Stimulated activated CD8-positive, alpha-beta memory T cell treated with anti-CD3 and anti-CD28 coated beads, Interleukin-2, amount 100 ng/mL, for 1 hour (primary cell): ENCODE measurements around the gene TNS1.

ENCODE experiments used
- DNase-seq, 2 donors: peaks; one replicate each; pipeline ENCODE4 v3.0.0-alpha.2; 2020; ENCODE audit warnings: low read depth in 2 of 2

TNS1 gene

GRCh38 chr2:217943446-217944321 is 59.1 kb downstream of the TNS1 start:
- DNase-seq: no peak

- no peak for DNase-seq
These were observed 60.0 kb downstream of the TNS1 start for GRCh38 chr2:217942731-217943335.

GRCh38 chr2:217941886-217942728 is 60.7 kb downstream of the TNS1 start:
- no peak for DNase-seq

GRCh38 chr2:217941339-217941738 is 61.5 kb downstream of the TNS1 start:
- no peak for DNase-seq

- no peak for DNase-seq
These were observed 62.3 kb downstream of the TNS1 start for GRCh38 chr2:217940261-217941220.

- no peak for DNase-seq
These were observed 63.1 kb downstream of the TNS1 start for GRCh38 chr2:217939629-217940245.

GRCh38 chr2:217939220-217939619 is 63.6 kb downstream of the TNS1 start:
- no peak for DNase-seq

GRCh38 chr2:217938036-217938435 is 64.8 kb downstream of the TNS1 start:
- no peak for DNase-seq

- no peak for DNase-seq
These were observed 65.3 kb downstream of the TNS1 start for GRCh38 chr2:217937446-217937845.

GRCh38 chr2:217936952-217937351 is 65.8 kb downstream of the TNS1 start:
- DNase-seq: no peak

- DNase-seq: no peak
These were observed 66.7 kb downstream of the TNS1 start for GRCh38 chr2:217935901-217936684.

GRCh38 chr2:217935235-217935879 is 67.4 kb downstream of the TNS1 start:
- DNase-seq: no peak

- DNase-seq: no peak
These were observed 68.3 kb downstream of the TNS1 start for GRCh38 chr2:217934321-217935131.

GRCh38 chr2:217933617-217933993 is 69.2 kb downstream of the TNS1 start:
- DNase-seq: no peak

GRCh38 chr2:217932803-217933616 is 69.8 kb downstream of the TNS1 start:
- no peak for DNase-seq

- no peak for DNase-seq
These were observed 70.8 kb downstream of the TNS1 start for GRCh38 chr2:217931846-217932560.
